A549 treated with ZK216348 at 1 μM for 4 hours (cell line): ENCODE measurements around the gene TMEM270. TPM values are rescaled to one million over a fixed set of nuclear protein-coding genes. Genes with fewer than 3 reads are reported as not detected.

Experiments
- total RNA-seq: library from RNA; stranded (reverse); fragments of 200-300 nt; extraction: Qiagen RNA extraction; gene quantifications from 5 replicates; pipeline ENCODE4 v1.2.3, GENCODE V29; 2022; ENCODE audit warnings: low read depth

TMEM270 gene
- total RNA-seq, result 0.23 to 0.40 TPM in 2 of 5 replicates, not detected in the others

DNA sequence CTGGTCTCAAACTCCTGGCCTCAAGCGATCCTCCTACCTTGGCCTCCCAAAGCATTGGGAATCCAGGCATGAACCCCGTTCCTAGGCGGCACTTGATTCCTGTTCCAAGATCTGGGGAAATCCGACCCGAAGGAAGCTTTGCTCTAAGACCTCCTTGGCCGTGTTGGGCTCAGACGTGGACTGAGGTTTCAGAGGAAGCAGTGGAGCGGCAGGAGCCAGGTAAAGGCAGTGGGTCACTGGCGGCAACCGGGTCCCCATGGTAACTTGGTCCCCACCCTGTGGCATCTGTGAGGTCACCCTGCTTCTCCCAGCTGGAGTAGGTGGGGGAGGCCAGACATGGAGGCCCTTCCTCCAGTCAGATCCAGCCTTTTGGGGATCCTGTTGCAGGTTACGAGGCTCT, at the start of gene TMEM270:
TMEM270 (plus strand) TSS at position 301 of the 400 bp plus-strand sequence; CDS start at position 337, 36 bp downstream.

GRCh38 chr7:73830681-73831583, 30.0 kb upstream of the TMEM270 start, which contains the start of gene CLDN4:
TSS of gene CLDN4 (plus strand) at chr7:73830996. CDS start at chr7:73831202, 206 bp downstream.

DNA sequence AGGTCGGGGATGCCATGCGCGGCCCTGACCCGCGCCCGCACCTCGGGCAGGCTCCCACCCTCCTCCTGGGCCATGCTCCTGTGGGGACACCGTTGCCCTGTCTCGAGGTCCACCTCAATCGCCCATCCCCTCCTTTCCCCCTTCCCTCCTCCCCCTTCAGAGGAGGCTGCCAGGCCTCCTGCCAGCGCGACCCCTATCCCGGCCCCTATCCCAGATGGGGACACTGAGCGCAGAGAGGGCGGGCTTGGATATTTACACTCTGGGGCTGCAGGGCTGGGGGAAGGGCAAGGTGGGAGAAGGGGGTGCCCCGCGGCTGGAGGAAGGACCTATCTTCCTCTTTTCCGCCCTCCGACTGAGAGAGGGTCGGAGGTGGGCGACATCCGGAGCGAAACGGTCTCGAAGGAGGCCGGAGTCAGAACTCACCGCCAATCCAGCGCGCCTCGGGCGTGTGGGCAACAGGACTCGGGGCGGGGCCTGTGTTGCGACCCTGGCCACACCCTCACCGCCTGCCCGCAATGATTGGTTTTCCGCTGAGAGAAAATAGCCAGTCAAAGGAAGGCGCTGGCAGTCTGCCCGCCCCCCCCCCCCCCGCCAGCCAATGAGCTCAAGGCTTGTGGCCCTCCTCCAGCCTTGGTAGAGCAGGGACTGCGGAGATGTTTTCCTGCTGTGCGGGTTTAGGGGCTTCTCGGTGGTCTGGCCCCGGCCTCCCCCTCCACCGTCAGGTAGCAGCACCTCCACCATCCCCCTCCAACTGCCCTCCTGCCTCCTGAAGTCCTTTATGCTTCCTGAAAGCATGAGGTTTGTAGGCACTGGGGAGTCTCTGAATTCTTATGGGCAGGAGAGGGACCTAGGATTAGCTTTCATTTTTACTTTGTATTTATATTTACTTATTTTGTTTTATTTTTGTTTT, 18.6 kb upstream of the TMEM270 start, which contains the start of gene METTL27:
METTL27 (minus strand) TSS at position 450 of the 910 bp plus-strand sequence; CDS start at position 74, 376 bp downstream.

Other genes starting within 250 kb of the TMEM270 start
- 0.38 to 1.5 TPM (median 0.91 TPM) in 5 replicates for gene MLXIPL, start 236.6 kb upstream of the TMEM270 start, total RNA-seq
- gene VPS37D, start 193.3 kb upstream of the TMEM270 start, total RNA-seq, result 2.6 to 7.3 TPM (median 5.4 TPM) in 5 replicates
- 8.1 to 11.1 TPM (median 9.7 TPM) in 5 replicates for gene DNAJC30, start 177.7 kb upstream of the TMEM270 start, total RNA-seq
- 126 to 151 TPM (median 132 TPM) in 5 replicates for gene BUD23, start 177.6 kb upstream of the TMEM270 start, total RNA-seq
- 67.2 to 92.1 TPM (median 81.8 TPM) in 5 replicates for gene STX1A, start 141.5 kb upstream of the TMEM270 start, total RNA-seq
- 16.7 to 26.7 TPM (median 24.8 TPM) in 5 replicates for gene ABHD11, start 122.4 kb upstream of the TMEM270 start, total RNA-seq
- gene CLDN3, start 90.9 kb upstream of the TMEM270 start, total RNA-seq, result 0.58 to 4.4 TPM (median 3.2 TPM) in 5 replicates
- 2.5 to 7.0 TPM (median 5.0 TPM) in 5 replicates for gene CLDN4, start 30.2 kb upstream of the TMEM270 start, total RNA-seq
- gene METTL27, start 18.6 kb upstream of the TMEM270 start, total RNA-seq, result 4.8 to 10.2 TPM (median 8.1 TPM) in 5 replicates
- 0.08 to 0.13 TPM (median 0.12 TPM) in 5 replicates for gene ELN, start 167.0 kb downstream of the TMEM270 start, total RNA-seq
- 22.6 to 35.7 TPM (median 33.7 TPM) in 5 replicates for gene LIMK1, start 222.6 kb downstream of the TMEM270 start, total RNA-seq